ENCODE measurements around the gene MAPRE2.

GRCh38 chr18:35107216-35107615 lies 66.0 kb downstream of the MAPRE2 start:
- TF ChIP-seq CTCF (IDR thresholded peaks at IDR 0.05) (no peak), ZFX (IDR thresholded peaks at IDR 0.05; ENCODE audit: borderline replicate concordance) (no peak)
